Measurements from ENCODE around the gene MRGPRE.

MRGPRE gene

GRCh38 chr11:3199537-3200295, 32.5 kb downstream of the MRGPRE start:
- no peak for DNase-seq (ENCODE audit: low read depth in 1 of 2, low spot score in 1 of 2)
- no peak for TF ChIP-seq GABPA (IDR thresholded peaks at IDR 0.05; ENCODE audit: low read depth)
- no peak for TF ChIP-seq POLR2AphosphoS5 (IDR thresholded peaks at IDR 0.05; ENCODE audit: low read depth)
- no peak for TF ChIP-seq REST (IDR thresholded peaks at IDR 0.05; ENCODE audit: insufficient replicate concordance, low read depth)
- no peak for TF ChIP-seq SPI1 (IDR thresholded peaks at IDR 0.05; ENCODE audit: borderline replicate concordance, low read depth)
- TF ChIP-seq CTCF (IDR thresholded peaks at IDR 0.05; ENCODE audit: insufficient read depth, low read length): no peak
- no peak overlapping the region for H3K27ac ChIP-seq (replicated peaks)
- H3K27me3 ChIP-seq (ENCODE audit: insufficient read depth, poor library complexity, severe bottlenecking): peaks cover 32% of the 10 kb centered on the region
- H3K4me3 ChIP-seq (replicated peaks; ENCODE audit: insufficient read depth, low read length): no peak overlapping the region

- DNase-seq (ENCODE audit: low read depth in 1 of 2, low spot score in 1 of 2): no peak
- no peak overlapping the region for H3K4me3 ChIP-seq (replicated peaks; ENCODE audit: insufficient read depth, low read length)
- TF ChIP-seq GABPA (IDR thresholded peaks at IDR 0.05; ENCODE audit: low read depth): no peak
- no peak for TF ChIP-seq POLR2AphosphoS5 (IDR thresholded peaks at IDR 0.05; ENCODE audit: low read depth)
- TF ChIP-seq REST (IDR thresholded peaks at IDR 0.05; ENCODE audit: insufficient replicate concordance, low read depth): no peak
- no peak for TF ChIP-seq SPI1 (IDR thresholded peaks at IDR 0.05; ENCODE audit: borderline replicate concordance, low read depth)
- TF ChIP-seq CTCF (IDR thresholded peaks at IDR 0.05; ENCODE audit: insufficient read depth, low read length): no peak
- H3K27me3 ChIP-seq (ENCODE audit: insufficient read depth, poor library complexity, severe bottlenecking): peaks cover 28% of the 10 kb centered on the region
- no peak overlapping the region for H3K27ac ChIP-seq (replicated peaks)
These were observed 33.4 kb downstream of the MRGPRE start for GRCh38 chr11:3198815-3199214.

GRCh38 chr11:3197878-3198528, 34.2 kb downstream of the MRGPRE start:
- TF ChIP-seq REST (IDR thresholded peaks at IDR 0.05; ENCODE audit: insufficient replicate concordance, low read depth) (no peak), GABPA (IDR thresholded peaks at IDR 0.05; ENCODE audit: low read depth) (no peak), CTCF (IDR thresholded peaks at IDR 0.05; ENCODE audit: insufficient read depth, low read length) (no peak), SPI1 (IDR thresholded peaks at IDR 0.05; ENCODE audit: borderline replicate concordance, low read depth) (no peak), POLR2AphosphoS5 (IDR thresholded peaks at IDR 0.05; ENCODE audit: low read depth) (no peak)
- no peak for DNase-seq (ENCODE audit: low read depth in 1 of 2, low spot score in 1 of 2)
- Histone ChIP-seq H3K27me3 (ENCODE audit: insufficient read depth, poor library complexity, severe bottlenecking) (peaks cover 21% of the 10 kb centered on the region), H3K4me3 (replicated peaks; ENCODE audit: insufficient read depth, low read length) (no peak overlapping the region), H3K27ac (replicated peaks) (no peak overlapping the region)
